ENCODE measurements around the gene KCNQ2. TPM values are rescaled to one million over a fixed set of nuclear protein-coding genes. Genes with fewer than 3 reads are reported as not detected.
A peak's percentile ranks its signal among the peaks of the same experiment; 100 is the strongest.

The KCNQ2 gene
- total RNA-seq, 1 donor from 2014 or later = not detected

GRCh38 chr20:63447320-63447719 lies 25.1 kb downstream of the KCNQ2 start:
- DNase-seq (ENCODE audit: low read depth) = no peak
- Histone ChIP-seq H3K4me3 (ENCODE audit: low read depth, low read length) (no peak overlapping the region), H3K27me3 (ENCODE audit: control insufficient read depth, insufficient read depth, low read length) (no peaks in the 10 kb centered on the region), H3K36me3 (ENCODE audit: control insufficient read depth, insufficient read depth, low read length) (no peaks in the 10 kb centered on the region)
- TF ChIP-seq CTCF (IDR thresholded peaks at IDR 0.05; ENCODE audit: insufficient read depth, low read length, severe bottlenecking) = no peak
- FAIRE-seq = peak; percentile 18

GRCh38 chr20:63446216-63447024 lies 26.0 kb downstream of the KCNQ2 start:
- DNase-seq (ENCODE audit: low read depth) = no peak
- H3K27me3 ChIP-seq (ENCODE audit: control insufficient read depth, insufficient read depth, low read length) = no peaks in the 10 kb centered on the region
- no peaks in the 10 kb centered on the region for H3K36me3 ChIP-seq (ENCODE audit: control insufficient read depth, insufficient read depth, low read length)
- H3K4me3 ChIP-seq (ENCODE audit: low read depth, low read length) = no peak overlapping the region
- no peak for TF ChIP-seq CTCF (IDR thresholded peaks at IDR 0.05; ENCODE audit: insufficient read depth, low read length, severe bottlenecking)
- FAIRE-seq = no peak

DNA sequence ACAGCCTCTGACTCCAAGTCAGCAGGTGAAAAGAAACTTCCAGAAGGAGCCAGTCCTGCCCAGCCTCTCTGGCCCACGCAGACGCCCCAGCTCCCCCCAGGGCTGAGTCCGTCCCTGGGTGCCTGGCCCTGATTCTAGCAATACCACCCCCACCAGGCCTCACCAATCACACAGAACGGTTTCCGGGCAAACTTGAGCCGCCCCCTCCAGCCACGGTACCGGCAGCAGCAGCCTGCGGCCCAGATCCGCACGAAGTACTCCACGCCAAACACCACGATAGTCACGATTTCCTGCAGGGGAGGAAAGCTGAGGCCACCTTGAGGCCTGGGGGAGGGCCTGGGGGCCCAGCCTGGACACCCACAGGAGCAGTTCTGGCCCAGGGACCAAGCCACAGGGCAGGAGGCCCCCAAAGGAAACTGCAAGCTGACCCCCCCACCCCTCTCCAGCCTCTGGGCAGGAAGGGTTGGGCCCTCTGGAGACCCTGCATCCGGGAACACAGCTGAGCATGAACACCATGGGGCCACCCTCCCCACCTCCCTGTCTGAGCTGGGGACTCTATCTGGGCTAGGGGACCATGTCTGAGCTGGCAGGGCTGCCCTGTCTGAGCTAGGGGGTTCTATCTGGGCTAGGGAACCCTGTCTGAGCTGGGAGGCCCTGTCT lies 27.2 kb downstream of the KCNQ2 start:
- H3K27me3 ChIP-seq (ENCODE audit: control insufficient read depth, insufficient read depth, low read length) = no peaks in the 10 kb centered on the region
- no peak for DNase-seq (ENCODE audit: low read depth)
- H3K36me3 ChIP-seq (ENCODE audit: control insufficient read depth, insufficient read depth, low read length) = no peaks in the 10 kb centered on the region
- TF ChIP-seq CTCF (IDR thresholded peaks at IDR 0.05; ENCODE audit: insufficient read depth, low read length, severe bottlenecking) = no peak
- no peak for FAIRE-seq
- no peak overlapping the region for H3K4me3 ChIP-seq (ENCODE audit: low read depth, low read length)

GRCh38 chr20:63444548-63444947 lies 27.9 kb downstream of the KCNQ2 start:
- Histone ChIP-seq H3K36me3 (ENCODE audit: control insufficient read depth, insufficient read depth, low read length) (no peaks in the 10 kb centered on the region), H3K27me3 (ENCODE audit: control insufficient read depth, insufficient read depth, low read length) (no peaks in the 10 kb centered on the region), H3K4me3 (ENCODE audit: low read depth, low read length) (no peak overlapping the region)
- FAIRE-seq = no peak
- TF ChIP-seq CTCF (IDR thresholded peaks at IDR 0.05; ENCODE audit: insufficient read depth, low read length, severe bottlenecking) = no peak
- DNase-seq (ENCODE audit: low read depth) = no peak

- Histone ChIP-seq H3K36me3 (ENCODE audit: control insufficient read depth, insufficient read depth, low read length) (no peaks in the 10 kb centered on the region), H3K4me3 (ENCODE audit: low read depth, low read length) (no peak overlapping the region), H3K27me3 (ENCODE audit: control insufficient read depth, insufficient read depth, low read length) (no peaks in the 10 kb centered on the region)
- FAIRE-seq (no peak), DNase-seq (ENCODE audit: low read depth) (no peak)
- TF ChIP-seq CTCF (IDR thresholded peaks at IDR 0.05; ENCODE audit: insufficient read depth, low read length, severe bottlenecking) = no peak
These were observed 28.7 kb downstream of the KCNQ2 start for GRCh38 chr20:63443606-63444395.

Measured in bronchial epithelial cell (primary cell).